ENCODE measurements around the gene MADD.

MADD gene

GRCh38 chr11:47340010-47340409 lies 70.1 kb downstream of the MADD start:
- no peak for DNase-seq (ENCODE audit: low read depth)

GRCh38 chr11:47340980-47341775 lies 71.2 kb downstream of the MADD start:
- DNase-seq (ENCODE audit: low read depth), result no peak

GRCh38 chr11:47342036-47342803 lies 72.3 kb downstream of the MADD start:
- no peak for DNase-seq (ENCODE audit: low read depth)

- DNase-seq (ENCODE audit: low read depth), result no peak
These were observed 72.9 kb downstream of the MADD start for GRCh38 chr11:47342854-47343253.

- no peak for DNase-seq (ENCODE audit: low read depth)
These were observed 76.1 kb downstream of the MADD start for GRCh38 chr11:47345890-47346563.

- DNase-seq (ENCODE audit: low read depth), result no peak
These were observed 77.2 kb downstream of the MADD start for GRCh38 chr11:47347137-47347536.

- no peak for DNase-seq (ENCODE audit: low read depth)
These were observed 78.3 kb downstream of the MADD start for GRCh38 chr11:47348131-47348802.

GRCh38 chr11:47348859-47349258 lies 78.9 kb downstream of the MADD start:
- DNase-seq (ENCODE audit: low read depth), result no peak

- DNase-seq (ENCODE audit: low read depth), result no peak
These were observed 79.7 kb downstream of the MADD start for GRCh38 chr11:47349521-47350095.

- DNase-seq (ENCODE audit: low read depth), result no peak
These were observed 80.4 kb downstream of the MADD start for GRCh38 chr11:47350315-47350714.

GRCh38 chr11:47351156-47352126 lies 81.5 kb downstream of the MADD start:
- DNase-seq (ENCODE audit: low read depth), result no peak

- DNase-seq (ENCODE audit: low read depth), result no peak
These were observed 82.6 kb downstream of the MADD start, which contains the start of gene MYBPC3 for GRCh38 chr11:47352556-47352955. TSS of gene MYBPC3 (minus strand) at chr11:47352702. CDS start at chr11:47352647, 55 bp downstream.

GRCh38 chr11:47353978-47354774 lies 84.2 kb downstream of the MADD start:
- no peak for DNase-seq (ENCODE audit: low read depth)

- no peak for DNase-seq (ENCODE audit: low read depth)
These were observed 85.0 kb downstream of the MADD start for GRCh38 chr11:47354913-47355282.

GRCh38 chr11:47355283-47356128 lies 85.6 kb downstream of the MADD start:
- DNase-seq (ENCODE audit: low read depth), result no peak

- DNase-seq (ENCODE audit: low read depth), result no peak
These were observed 86.4 kb downstream of the MADD start for GRCh38 chr11:47356129-47356997.

- no peak for DNase-seq (ENCODE audit: low read depth)
These were observed 87.0 kb downstream of the MADD start for GRCh38 chr11:47356998-47357329.

All from activated T-cell treated with anti-CD3 and anti-CD28 coated beads for 24 hours (primary cell).